Neuronal stem cell (in vitro differentiated cells): ENCODE measurements around the gene ADAMTS17.
A peak's percentile ranks its signal among the peaks of the same experiment; 100 is the strongest.
"Not testable (repeated sequence)": the region's sequence is repeated elsewhere in the genome, so short reads cannot be mapped to it uniquely, and the experiment has no call there.

Source experiments
- DNase-seq: peaks from one replicate; pipeline ENCODE4 v3.0.0-alpha.2; 2013; ENCODE audit warnings: low spot score
- H2AFZ ChIP-seq: one replicate; pipeline ENCODE4 v1.6.1; 2013; ENCODE audit warnings: mild to moderate bottlenecking, low read length, inconsistent platforms
- H2AK5ac ChIP-seq: 2 replicates; pipeline ENCODE4 v1.6.1; 2013; ENCODE audit warnings: low read depth, mild to moderate bottlenecking, inconsistent platforms, low read length, moderate library complexity, mixed read lengths
- H2BK120ac ChIP-seq: 2 replicates; pipeline ENCODE4 v1.6.1; 2013; ENCODE audit warnings: low read depth, mild to moderate bottlenecking, inconsistent platforms, low read length, moderate library complexity, mixed read lengths
- H2BK12ac ChIP-seq: one replicate; pipeline ENCODE4 v1.6.1; 2013; ENCODE audit warnings: low read length, inconsistent platforms
- H2BK15ac ChIP-seq: 2 replicates; pipeline ENCODE4 v1.6.1; 2013; ENCODE audit warnings: mild to moderate bottlenecking, low read length, inconsistent platforms, mixed read lengths
- H2BK5ac ChIP-seq: one replicate; pipeline ENCODE4 v1.6.1; 2013; ENCODE audit warnings: inconsistent platforms, mild to moderate bottlenecking, low read length, moderate library complexity
- H3K14ac ChIP-seq: one replicate; pipeline ENCODE4 v1.6.1; 2013; ENCODE audit warnings: low read length, inconsistent platforms
- H3K18ac ChIP-seq: 2 replicates; pipeline ENCODE4 v1.6.1; 2013; ENCODE audit warnings: low read length, inconsistent platforms
- H3K23ac ChIP-seq: 2 replicates; pipeline ENCODE4 v1.6.1; 2013; ENCODE audit warnings: low read depth, mild to moderate bottlenecking, mixed read lengths, low read length, inconsistent platforms; ENCODE audit not compliant: poor library complexity
- H3K27ac ChIP-seq: replicated peaks from 3 replicates; pipeline ENCODE4 v1.5.1; 2013; ENCODE audit warnings: low read length, inconsistent platforms
- H3K27me3 ChIP-seq, 3 experiments: 2 replicates each; pipeline ENCODE4 v1.6.1; 2013; ENCODE audit warnings: low read length in 3 of 3, mild to moderate bottlenecking in 2 of 3, inconsistent platforms in 1 of 3, low read depth in 1 of 3, mixed read lengths in 1 of 3, moderate library complexity in 1 of 3; ENCODE audit not compliant: control insufficient read depth in 3 of 3, insufficient read depth in 3 of 3
- H3K36me3 ChIP-seq, 2 donors: replicated peaks in 1 of 2; 2 replicates each; pipeline ENCODE4 v1.6.1; 2013; ENCODE audit warnings: low read length in 2 of 2; ENCODE audit not compliant: control insufficient read depth in 2 of 2, insufficient read depth in 2 of 2
- H3K4ac ChIP-seq: 2 replicates; pipeline ENCODE4 v1.6.1; 2013; ENCODE audit warnings: inconsistent platforms, mild to moderate bottlenecking, low read length, moderate library complexity
- H3K4me1 ChIP-seq, 2 donors: 1 replicate in 1 of 2; 2 replicates in 1 of 2; pipeline ENCODE4 v1.6.1; 2013; ENCODE audit warnings: low read length in 2 of 2, low read depth in 1 of 2; ENCODE audit not compliant: control insufficient read depth in 2 of 2, insufficient read depth in 1 of 2
- H3K4me2 ChIP-seq: one replicate; pipeline ENCODE4 v1.6.1; 2013; ENCODE audit warnings: mild to moderate bottlenecking, low read length, inconsistent platforms; ENCODE audit not compliant: insufficient read depth, poor library complexity, severe bottlenecking
- H3K4me3 ChIP-seq, 2 donors: 2 replicates each; pipeline ENCODE4 v1.5.1; 2013; ENCODE audit warnings: low read length in 2 of 2, mild to moderate bottlenecking in 2 of 2, inconsistent platforms in 1 of 2, moderate library complexity in 1 of 2
- H3K79me1 ChIP-seq: one replicate; pipeline ENCODE4 v1.6.1; 2013; ENCODE audit warnings: low read depth, mild to moderate bottlenecking, inconsistent platforms, low read length, moderate library complexity
- H3K9ac ChIP-seq: one replicate; pipeline ENCODE4 v1.6.1; 2013; ENCODE audit warnings: mild to moderate bottlenecking, low read depth, low read length, inconsistent platforms; ENCODE audit not compliant: poor library complexity
- H3K9me3 ChIP-seq, 2 donors: replicated peaks in 1 of 2; 2 replicates each; pipeline versions ENCODE3 to v1.6.1; 2013; ENCODE audit warnings: low read length in 2 of 2, mild to moderate bottlenecking in 2 of 2, inconsistent platforms in 1 of 2, low read depth in 1 of 2, mixed read lengths in 1 of 2, moderate library complexity in 1 of 2; ENCODE audit not compliant: control insufficient read depth in 2 of 2, insufficient read depth in 1 of 2
- H4K8ac ChIP-seq: one replicate; pipeline ENCODE4 v1.6.1; 2013; ENCODE audit warnings: low read depth, mild to moderate bottlenecking, inconsistent platforms, low read length, moderate library complexity
- H4K91ac ChIP-seq: one replicate; pipeline ENCODE4 v1.6.1; 2013; ENCODE audit warnings: low read length, low read depth, mild to moderate bottlenecking, inconsistent platforms; ENCODE audit not compliant: poor library complexity
- WGBS, 2 donors: extraction: QIAGEN DNeasy Blood & Tissue Kit; methylation state at CpG; one replicate each; pipeline ENCODE4 v1.1.7; 2013; ENCODE audit warnings: missing lambda C conversion rate in 2 of 2, mixed read lengths in 1 of 2; ENCODE audit not compliant: insufficient read length in 2 of 2, insufficient replicate concordance in 1 of 2; ENCODE audit errors: extremely low coverage in 2 of 2; 5-methylcytosine and 5-hydroxymethylcytosine counted together

Gene ADAMTS17

GRCh38 chr15:100339451-100339850 is 2.3 kb downstream of the ADAMTS17 start:
- not testable (repeated sequence) for H4K91ac ChIP-seq, H3K27ac ChIP-seq, H3K23ac ChIP-seq, H3K9ac ChIP-seq, H3K14ac ChIP-seq, H3K4ac ChIP-seq, H3K18ac ChIP-seq, H3K9me3 ChIP-seq, H2AK5ac ChIP-seq, H2AFZ ChIP-seq, H2BK120ac ChIP-seq, H2BK12ac ChIP-seq, H2BK15ac ChIP-seq, H3K4me2 ChIP-seq, DNase-seq, H3K79me1 ChIP-seq, H3K4me1 ChIP-seq, H3K4me3 ChIP-seq, H2BK5ac ChIP-seq, H3K36me3 ChIP-seq, H4K8ac ChIP-seq
- H3K27me3 ChIP-seq = peaks cover 14 to 63% (median 32%) of the 10 kb centered on the region in 3 experiments
- WGBS, 2 donors = no CpG with 5 or more reads among the region's 7 CpGs

GRCh38 chr15:100338971-100339444 is 2.8 kb downstream of the ADAMTS17 start:
- H3K79me1 ChIP-seq = no peaks in the 10 kb centered on the region
- H2AFZ ChIP-seq = no peak overlapping the region
- H2BK120ac ChIP-seq = no peak overlapping the region
- peaks cover 14 to 59% (median 32%) of the 10 kb centered on the region in 3 experiments for H3K27me3 ChIP-seq
- no peak overlapping the region for H2BK15ac ChIP-seq
- H2BK5ac ChIP-seq = no peak overlapping the region
- no peak overlapping the region for H3K18ac ChIP-seq
- no peak overlapping the region for H3K27ac ChIP-seq
- no peaks in the 10 kb centered on the region for H3K9me3 ChIP-seq
- no peak overlapping the region for H4K91ac ChIP-seq
- H3K23ac ChIP-seq = no peak overlapping the region
- no peak overlapping the region for H3K4me3 ChIP-seq
- H3K4me2 ChIP-seq = no peak overlapping the region
- H2AK5ac ChIP-seq = no peak overlapping the region
- no peak overlapping the region for H3K4ac ChIP-seq
- no CpG with 5 or more reads among the region's 10 CpGs for WGBS, 2 donors
- no peak overlapping the region for H3K9ac ChIP-seq
- H4K8ac ChIP-seq = no peak overlapping the region
- H3K36me3 ChIP-seq = no peaks in the 10 kb centered on the region
- no peak overlapping the region for H2BK12ac ChIP-seq
- H3K14ac ChIP-seq = no peak overlapping the region
- H3K4me1 ChIP-seq = peaks cover 0 to 4% of the 10 kb centered on the region in 2 donors
- peak; percentile 53 for DNase-seq

DNA sequence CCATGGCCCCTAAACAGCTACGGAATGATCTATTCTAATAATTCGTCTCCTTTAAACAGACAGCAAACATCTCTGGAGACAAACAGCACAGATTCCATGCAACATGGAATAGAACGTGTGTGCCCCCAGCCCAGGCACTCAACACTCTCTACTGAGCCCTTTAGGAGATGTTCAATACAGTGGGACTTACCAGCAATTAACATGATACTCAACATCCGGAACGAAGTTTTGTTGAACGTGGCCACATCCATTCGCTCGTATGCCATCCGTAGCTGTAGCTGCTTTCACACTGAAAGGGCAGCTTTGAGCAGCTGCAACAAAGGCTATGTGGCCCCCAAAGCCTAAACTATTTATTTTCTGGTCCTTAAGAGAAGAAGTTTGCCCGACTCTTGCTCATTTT is 3.5 kb downstream of the ADAMTS17 start:
- no peaks in the 10 kb centered on the region for H3K36me3 ChIP-seq
- H3K23ac ChIP-seq = no peak overlapping the region
- no peak overlapping the region for H3K18ac ChIP-seq
- no peaks in the 10 kb centered on the region for H3K79me1 ChIP-seq
- no peaks in the 10 kb centered on the region for H3K9me3 ChIP-seq
- H3K4me2 ChIP-seq = no peak overlapping the region
- H4K91ac ChIP-seq = no peak overlapping the region
- H2BK15ac ChIP-seq = no peak overlapping the region
- no CpG with 5 or more reads among the region's 10 CpGs for WGBS, 2 donors
- peaks cover 14 to 54% (median 30%) of the 10 kb centered on the region in 3 experiments for H3K27me3 ChIP-seq
- DNase-seq = no peak
- H3K9ac ChIP-seq = no peak overlapping the region
- H4K8ac ChIP-seq = no peak overlapping the region
- H2BK5ac ChIP-seq = no peak overlapping the region
- no peak overlapping the region for H3K4me3 ChIP-seq
- no peak overlapping the region for H2AK5ac ChIP-seq
- H3K4ac ChIP-seq = no peak overlapping the region
- peaks cover 0 to 5% of the 10 kb centered on the region in 2 donors for H3K4me1 ChIP-seq
- H2AFZ ChIP-seq = no peak overlapping the region
- no peak overlapping the region for H2BK120ac ChIP-seq
- H3K27ac ChIP-seq = no peak overlapping the region
- H2BK12ac ChIP-seq = no peak overlapping the region
- H3K14ac ChIP-seq = no peak overlapping the region

DNA sequence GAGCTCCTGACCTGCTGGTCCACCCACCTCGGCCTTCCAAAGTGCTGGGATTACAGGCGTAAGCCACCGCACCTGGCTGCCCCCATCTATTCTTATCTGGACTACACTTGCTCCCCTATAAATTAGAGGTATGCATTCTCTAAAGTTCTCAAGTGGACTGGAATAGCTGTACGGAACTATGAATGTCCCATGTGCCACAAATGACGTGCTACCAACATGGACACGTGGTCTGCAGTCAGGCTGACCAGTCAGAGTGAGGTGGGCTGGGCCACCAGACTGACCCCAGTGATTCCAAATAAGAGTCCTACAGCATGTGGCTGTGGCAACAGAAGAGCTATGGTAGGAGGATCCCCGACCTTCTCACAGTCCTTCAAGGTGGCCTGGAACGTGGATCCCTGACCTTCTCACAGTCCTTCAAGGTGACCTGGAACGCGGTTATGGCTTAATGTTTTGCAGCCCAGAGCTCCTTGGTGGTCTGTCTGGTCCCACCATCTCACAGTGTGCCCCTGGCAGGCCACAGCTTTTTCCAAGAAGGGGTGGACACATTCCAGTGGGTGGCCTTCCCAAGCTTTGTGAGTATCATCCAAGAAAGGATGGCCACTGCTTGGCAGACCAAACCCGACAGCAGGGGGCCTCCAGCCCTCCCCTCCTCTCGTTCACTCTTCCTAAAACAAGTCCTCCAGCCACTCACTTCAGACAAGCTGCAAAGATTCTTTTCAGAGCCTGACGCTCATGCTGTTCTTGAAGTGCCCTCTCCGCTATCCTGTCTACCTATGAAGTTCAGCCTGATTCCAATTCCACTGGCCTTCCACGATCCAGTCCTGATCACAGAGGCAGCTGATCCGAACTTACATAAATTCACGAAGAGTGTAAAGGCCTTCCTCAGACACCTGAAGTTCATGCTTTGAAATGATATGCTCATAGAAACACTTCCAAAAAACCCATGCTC is 4.4 kb downstream of the ADAMTS17 start:
- H3K4me3 ChIP-seq = no peak overlapping the region
- H3K14ac ChIP-seq = no peak overlapping the region
- H3K4me2 ChIP-seq = no peak overlapping the region
- H3K4ac ChIP-seq = no peak overlapping the region
- H4K91ac ChIP-seq = no peak overlapping the region
- no CpG with 5 or more reads among the region's 17 CpGs for WGBS, 2 donors
- H2BK5ac ChIP-seq = no peak overlapping the region
- no peak for DNase-seq
- H3K27me3 ChIP-seq = peaks cover 12 to 47% (median 25%) of the 10 kb centered on the region in 3 experiments
- peaks cover 0 to 5% of the 10 kb centered on the region in 2 donors for H3K4me1 ChIP-seq
- no peak overlapping the region for H3K23ac ChIP-seq
- no peak overlapping the region for H2BK15ac ChIP-seq
- H2BK12ac ChIP-seq = no peak overlapping the region
- no peaks in the 10 kb centered on the region for H3K79me1 ChIP-seq
- no peak overlapping the region for H3K9ac ChIP-seq
- no peak overlapping the region for H2AFZ ChIP-seq
- H3K27ac ChIP-seq = no peak overlapping the region
- no peaks in the 10 kb centered on the region for H3K36me3 ChIP-seq
- no peaks in the 10 kb centered on the region for H3K9me3 ChIP-seq
- no peak overlapping the region for H2BK120ac ChIP-seq
- H3K18ac ChIP-seq = no peak overlapping the region
- no peak overlapping the region for H4K8ac ChIP-seq
- H2AK5ac ChIP-seq = no peak overlapping the region
